ENCODE results near the gene BICRA.
"Not testable (repeated sequence)": the region's sequence is repeated elsewhere in the genome, so short reads cannot be mapped to it uniquely, and the experiment has no call there.

Gene BICRA

GRCh38 chr19:47730521-47730889, 121.6 kb downstream of the BICRA start:
- H3K9ac ChIP-seq (ENCODE audit: low read depth, low read length) = no peak overlapping the region
- no peak overlapping the region for H3K4me3 ChIP-seq (ENCODE audit: low read depth, low read length)
- H3K36me3 ChIP-seq (ENCODE audit: control insufficient read depth, insufficient read depth, low read length) = peaks cover 3% of the 10 kb centered on the region
- H3K4me1 ChIP-seq (ENCODE audit: control insufficient read depth, insufficient read depth, low read length) = peaks cover 5% of the 10 kb centered on the region
- H3K27me3 ChIP-seq (ENCODE audit: control insufficient read depth, insufficient read depth, low read length) = no peaks in the 10 kb centered on the region
- H3K9me3 ChIP-seq (ENCODE audit: control insufficient read depth, insufficient read depth, low read length) = no peaks in the 10 kb centered on the region

GRCh38 chr19:47730910-47731309, 122.0 kb downstream of the BICRA start:
- Histone ChIP-seq H3K27me3 (ENCODE audit: control insufficient read depth, insufficient read depth, low read length) (no peaks in the 10 kb centered on the region), H3K4me3 (ENCODE audit: low read depth, low read length) (no peak overlapping the region), H3K36me3 (ENCODE audit: control insufficient read depth, insufficient read depth, low read length) (peaks cover 1% of the 10 kb centered on the region), H3K9ac (ENCODE audit: low read depth, low read length) (no peak overlapping the region), H3K9me3 (ENCODE audit: control insufficient read depth, insufficient read depth, low read length) (no peaks in the 10 kb centered on the region), H3K4me1 (ENCODE audit: control insufficient read depth, insufficient read depth, low read length) (peaks cover 5% of the 10 kb centered on the region)

DNA sequence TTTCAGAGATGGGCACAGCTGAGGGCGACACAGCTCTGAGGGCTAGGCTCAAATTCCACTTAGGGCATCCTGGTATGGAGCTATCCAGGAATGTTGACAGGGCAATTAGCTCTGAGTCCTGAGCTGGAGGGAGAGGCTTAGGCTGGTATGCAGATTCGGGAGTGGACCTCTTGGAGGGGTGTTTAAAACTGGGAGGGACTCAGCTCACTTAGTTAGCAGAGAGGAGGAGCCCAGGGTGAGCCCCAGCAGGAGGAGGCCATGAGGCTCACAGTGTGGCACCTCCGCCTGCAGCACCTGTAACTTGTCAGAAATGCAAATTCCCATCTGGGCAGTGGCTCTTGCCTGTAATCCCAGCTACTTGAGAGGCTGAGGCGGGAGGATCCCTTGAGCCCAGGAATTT, 126.2 kb downstream of the BICRA start:
- H3K27me3 ChIP-seq (ENCODE audit: control insufficient read depth, insufficient read depth, low read length) = no peaks in the 10 kb centered on the region

GRCh38 chr19:47740866-47741519, 132.1 kb downstream of the BICRA start:
- Histone ChIP-seq H3K27me3 (ENCODE audit: control insufficient read depth, insufficient read depth, low read length) (no peaks in the 10 kb centered on the region), H3K4me3 (ENCODE audit: low read depth, low read length) (no peak overlapping the region), H3K9ac (ENCODE audit: low read depth, low read length) (no peak overlapping the region), H3K36me3 (ENCODE audit: control insufficient read depth, insufficient read depth, low read length) (peaks cover 2% of the 10 kb centered on the region), H3K9me3 (ENCODE audit: control insufficient read depth, insufficient read depth, low read length) (no peaks in the 10 kb centered on the region), H3K4me1 (ENCODE audit: control insufficient read depth, insufficient read depth, low read length) (no peaks in the 10 kb centered on the region)

More for the DNA sequence above, 126.2 kb downstream of the BICRA start:
- Histone ChIP-seq H3K36me3 (ENCODE audit: control insufficient read depth, insufficient read depth, low read length) (no peaks in the 10 kb centered on the region), H3K4me1 (ENCODE audit: control insufficient read depth, insufficient read depth, low read length) (no peaks in the 10 kb centered on the region), H3K9ac (ENCODE audit: low read depth, low read length) (no peak overlapping the region), H3K9me3 (ENCODE audit: control insufficient read depth, insufficient read depth, low read length) (no peaks in the 10 kb centered on the region), H3K4me3 (ENCODE audit: low read depth, low read length) (no peak overlapping the region)

GRCh38 chr19:47741544-47742140, 132.7 kb downstream of the BICRA start:
- Histone ChIP-seq H3K27me3 (ENCODE audit: control insufficient read depth, insufficient read depth, low read length) (no peaks in the 10 kb centered on the region), H3K9me3 (ENCODE audit: control insufficient read depth, insufficient read depth, low read length) (no peaks in the 10 kb centered on the region), H3K9ac (ENCODE audit: low read depth, low read length) (no peak overlapping the region), H3K4me3 (ENCODE audit: low read depth, low read length) (no peak overlapping the region), H3K36me3 (ENCODE audit: control insufficient read depth, insufficient read depth, low read length) (peaks cover 2% of the 10 kb centered on the region), H3K4me1 (ENCODE audit: control insufficient read depth, insufficient read depth, low read length) (no peaks in the 10 kb centered on the region)

- peaks cover 6% of the 10 kb centered on the region for H3K36me3 ChIP-seq (ENCODE audit: control insufficient read depth, insufficient read depth, low read length)
- peak overlapping the region; percentile 14 for H3K9ac ChIP-seq (ENCODE audit: low read depth, low read length)
- no peaks in the 10 kb centered on the region for H3K4me1 ChIP-seq (ENCODE audit: control insufficient read depth, insufficient read depth, low read length)
- H3K27me3 ChIP-seq (ENCODE audit: control insufficient read depth, insufficient read depth, low read length) = no peaks in the 10 kb centered on the region
- no peaks in the 10 kb centered on the region for H3K9me3 ChIP-seq (ENCODE audit: control insufficient read depth, insufficient read depth, low read length)
- H3K4me3 ChIP-seq (ENCODE audit: low read depth, low read length) = peak overlapping the region; percentile 70
Measured at GRCh38 chr19:47742634-47743033, 133.7 kb downstream of the BICRA start.

- H3K36me3 ChIP-seq (ENCODE audit: control insufficient read depth, insufficient read depth, low read length) = peaks cover 20% of the 10 kb centered on the region
- H3K9me3 ChIP-seq (ENCODE audit: control insufficient read depth, insufficient read depth, low read length) = no peaks in the 10 kb centered on the region
- no peaks in the 10 kb centered on the region for H3K27me3 ChIP-seq (ENCODE audit: control insufficient read depth, insufficient read depth, low read length)
- H3K4me3 ChIP-seq (ENCODE audit: low read depth, low read length) = peak within 1 kb of the TSS; percentile 78
- H3K9ac ChIP-seq (ENCODE audit: low read depth, low read length) = peak within 1 kb of the TSS; percentile 91
- H3K4me1 ChIP-seq (ENCODE audit: control insufficient read depth, insufficient read depth, low read length) = no peaks in the 10 kb centered on the region
Measured at GRCh38 chr19:47745010-47745901, 136.3 kb downstream of the BICRA start, which contains the start of gene NOP53. Gene NOP53 (plus strand): TSS chr19:47745546. CDS start chr19:47745560, 14 bp downstream.

- H3K4me3 ChIP-seq (ENCODE audit: low read depth, low read length) = peak overlapping the region; percentile 78
- H3K9ac ChIP-seq (ENCODE audit: low read depth, low read length) = peak overlapping the region; percentile 73
- H3K4me1 ChIP-seq (ENCODE audit: control insufficient read depth, insufficient read depth, low read length) = not testable (repeated sequence)
Measured at GRCh38 chr19:47746129-47746528, 137.2 kb downstream of the BICRA start.

DNA sequence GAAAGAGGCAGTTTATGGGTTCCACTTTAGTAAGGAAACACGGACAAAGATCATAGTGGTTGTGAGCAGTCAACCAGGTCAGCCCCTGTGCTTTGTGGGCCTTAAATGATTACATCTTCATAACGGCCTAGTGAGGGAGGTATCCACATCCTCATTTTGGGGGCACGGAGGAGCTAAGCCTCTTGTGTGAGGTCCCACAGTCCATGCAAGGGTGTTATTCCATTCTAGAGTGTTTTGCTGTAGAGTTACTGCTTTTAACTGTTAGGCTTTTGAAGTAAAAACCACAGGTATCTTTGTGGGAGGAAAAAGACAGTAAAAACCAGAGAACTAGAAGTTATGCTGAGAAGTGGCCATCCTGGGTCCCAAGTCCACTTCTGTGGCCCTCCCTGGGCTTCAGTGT, 140.4 kb downstream of the BICRA start:
- peaks cover 58% of the 10 kb centered on the region for H3K36me3 ChIP-seq (ENCODE audit: control insufficient read depth, insufficient read depth, low read length)
- H3K4me1 ChIP-seq (ENCODE audit: control insufficient read depth, insufficient read depth, low read length) = no peaks in the 10 kb centered on the region
- H3K9ac ChIP-seq (ENCODE audit: low read depth, low read length) = no peak overlapping the region
- no peaks in the 10 kb centered on the region for H3K9me3 ChIP-seq (ENCODE audit: control insufficient read depth, insufficient read depth, low read length)
- H3K27me3 ChIP-seq (ENCODE audit: control insufficient read depth, insufficient read depth, low read length) = no peaks in the 10 kb centered on the region
- H3K4me3 ChIP-seq (ENCODE audit: low read depth, low read length) = no peak overlapping the region

More at GRCh38 chr19:47746129-47746528, 137.2 kb downstream of the BICRA start:
- H3K36me3 ChIP-seq (ENCODE audit: control insufficient read depth, insufficient read depth, low read length) = peaks cover 27% of the 10 kb centered on the region
- not testable (repeated sequence) for H3K9me3 ChIP-seq (ENCODE audit: control insufficient read depth, insufficient read depth, low read length); H3K27me3 ChIP-seq (ENCODE audit: control insufficient read depth, insufficient read depth, low read length)

DNA sequence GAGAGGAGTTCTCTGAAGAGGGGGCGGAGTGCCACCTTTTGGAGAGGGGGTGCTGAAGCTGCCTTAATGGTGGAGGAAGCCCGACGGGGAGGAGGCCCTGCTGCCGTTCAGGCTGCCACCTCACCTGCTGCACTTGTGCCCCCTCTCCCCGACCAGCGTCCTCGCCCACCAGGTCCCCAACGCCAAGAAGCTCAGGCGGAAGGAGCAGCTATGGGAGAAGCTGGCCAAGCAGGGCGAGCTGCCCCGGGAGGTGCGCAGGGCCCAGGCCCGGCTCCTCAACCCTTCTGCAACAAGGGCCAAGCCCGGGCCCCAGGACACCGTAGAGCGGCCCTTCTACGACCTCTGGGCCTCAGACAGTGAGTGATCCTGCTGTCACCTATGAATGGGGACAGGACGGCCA, 141.8 kb downstream of the BICRA start:
- Histone ChIP-seq H3K4me1 (ENCODE audit: control insufficient read depth, insufficient read depth, low read length) (no peaks in the 10 kb centered on the region), H3K27me3 (ENCODE audit: control insufficient read depth, insufficient read depth, low read length) (no peaks in the 10 kb centered on the region), H3K36me3 (ENCODE audit: control insufficient read depth, insufficient read depth, low read length) (peaks cover 68% of the 10 kb centered on the region), H3K9me3 (ENCODE audit: control insufficient read depth, insufficient read depth, low read length) (no peaks in the 10 kb centered on the region), H3K4me3 (ENCODE audit: low read depth, low read length) (no peak overlapping the region), H3K9ac (ENCODE audit: low read depth, low read length) (no peak overlapping the region)

- Histone ChIP-seq H3K4me3 (ENCODE audit: low read depth, low read length) (no peak overlapping the region), H3K4me1 (ENCODE audit: control insufficient read depth, insufficient read depth, low read length) (no peaks in the 10 kb centered on the region), H3K9ac (ENCODE audit: low read depth, low read length) (no peak overlapping the region), H3K36me3 (ENCODE audit: control insufficient read depth, insufficient read depth, low read length) (peaks cover 81% of the 10 kb centered on the region), H3K9me3 (ENCODE audit: control insufficient read depth, insufficient read depth, low read length) (no peaks in the 10 kb centered on the region), H3K27me3 (ENCODE audit: control insufficient read depth, insufficient read depth, low read length) (no peaks in the 10 kb centered on the region)
Measured at GRCh38 chr19:47752440-47753211, 143.7 kb downstream of the BICRA start.

Measured in iPS-15b (cell line).